Inflammatory macrophage treated with lipopolysaccharide for 1 hour (primary cell): ENCODE data around the gene SYT2.
A peak's percentile ranks its signal among the peaks of the same experiment; 100 is the strongest.
"Not testable (repeated sequence)": the region's sequence is repeated elsewhere in the genome, so short reads cannot be mapped to it uniquely, and the experiment has no call there.

ENCODE experiments used
- DNase-seq, 2 donors: peaks; one replicate each; pipeline ENCODE4 v3.0.0-alpha.2; 2020 to 2022

The SYT2 gene

DNA sequence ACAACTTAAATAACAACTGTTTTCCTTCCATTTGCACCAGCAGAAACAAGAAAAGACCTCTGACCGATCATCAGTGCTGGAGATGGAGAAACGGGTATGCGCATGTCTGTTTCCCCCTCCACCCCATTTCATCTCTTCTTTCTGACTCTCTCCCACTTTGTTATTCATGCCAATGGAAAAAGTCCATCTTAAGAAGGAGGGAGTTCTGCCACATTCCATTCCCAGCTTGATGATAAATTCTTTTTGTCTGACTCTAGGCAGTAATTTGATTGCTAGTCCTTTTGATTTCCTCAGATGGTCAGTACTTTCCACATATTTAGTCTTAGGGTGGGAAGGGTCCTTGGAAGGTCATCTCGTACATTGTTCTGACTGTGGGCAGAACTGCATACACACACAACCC lies 142.5 kb downstream of the SYT2 start:
- no peak for DNase-seq

DNA sequence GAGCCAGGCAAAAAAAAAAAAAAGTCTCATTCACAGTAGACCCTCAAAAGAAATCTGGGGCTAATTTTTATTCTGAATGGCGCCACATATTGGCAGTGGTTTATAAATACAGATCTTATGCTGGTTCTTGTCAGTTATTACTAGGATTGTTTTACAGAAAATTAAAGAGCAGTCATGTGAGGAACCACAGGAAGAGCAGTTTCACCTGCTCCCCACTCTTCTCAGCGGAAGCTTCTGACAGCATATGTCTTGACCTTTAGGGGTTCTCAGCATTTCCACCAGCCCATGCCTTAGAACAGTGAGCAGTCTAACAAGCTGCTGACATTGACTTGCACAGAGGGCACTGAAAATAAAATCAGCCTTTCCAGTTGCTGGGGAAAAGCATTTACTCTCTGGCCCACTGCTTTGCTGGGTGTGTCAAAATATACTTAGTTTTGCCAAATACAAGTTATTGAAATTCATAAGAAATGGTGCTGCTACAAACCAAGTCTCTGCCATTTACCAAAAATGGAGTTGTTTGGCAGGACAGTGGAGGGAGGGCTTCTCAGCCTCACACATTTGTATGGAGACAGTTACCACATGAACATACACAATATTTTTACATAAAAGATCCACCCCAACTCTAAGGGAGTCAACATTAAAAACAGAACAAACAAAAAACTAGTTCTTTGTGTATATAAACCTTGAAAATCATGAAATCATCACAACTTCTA lies 144.2 kb downstream of the SYT2 start:
- no peak for DNase-seq

DNA sequence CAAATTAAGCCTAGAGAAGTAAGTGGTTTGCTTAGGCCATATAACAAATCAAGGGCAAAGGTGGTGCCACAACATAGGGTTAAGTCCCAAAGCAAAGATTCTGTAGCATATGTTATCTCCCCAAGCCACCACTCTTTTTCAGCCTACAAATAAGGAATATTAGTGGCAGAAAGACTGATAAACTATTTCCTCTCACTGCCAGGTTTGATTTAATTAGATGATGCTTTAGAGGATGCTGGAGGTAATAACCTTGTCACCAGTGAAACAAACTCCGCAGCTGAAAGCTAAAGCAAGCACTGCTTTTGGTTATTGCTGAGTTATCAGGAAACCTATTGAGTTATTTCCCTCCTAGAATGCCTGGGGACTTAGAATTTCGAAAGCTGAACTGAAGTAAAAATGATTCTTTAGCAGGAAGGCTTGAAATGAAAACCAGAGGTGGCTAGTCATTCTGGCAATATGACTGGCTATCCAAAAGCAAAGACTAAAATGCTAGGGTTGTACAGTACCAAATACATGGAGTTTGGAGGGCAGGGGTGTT lies 145.2 kb downstream of the SYT2 start:
- no peak for DNase-seq

DNA sequence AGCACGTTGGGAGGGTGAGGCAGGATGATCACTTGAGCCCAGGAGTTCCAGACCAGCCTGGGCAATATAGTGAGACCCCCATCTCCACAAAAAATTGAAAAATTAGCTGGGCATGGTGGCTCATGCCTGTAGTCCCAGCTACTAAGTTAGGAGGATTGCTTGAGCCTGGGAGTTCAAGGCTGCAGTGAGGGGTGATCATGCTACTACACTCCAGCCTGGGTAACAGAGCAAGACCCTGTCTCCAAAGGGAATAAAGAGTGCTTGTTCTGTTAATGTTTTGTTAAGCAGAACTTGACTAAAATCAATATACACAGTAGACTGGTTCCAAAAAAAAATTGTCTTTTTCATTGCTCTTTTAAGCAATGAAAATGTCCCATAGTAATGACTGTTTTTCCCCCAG lies 146.4 kb downstream of the SYT2 start:
- no peak for DNase-seq

DNA sequence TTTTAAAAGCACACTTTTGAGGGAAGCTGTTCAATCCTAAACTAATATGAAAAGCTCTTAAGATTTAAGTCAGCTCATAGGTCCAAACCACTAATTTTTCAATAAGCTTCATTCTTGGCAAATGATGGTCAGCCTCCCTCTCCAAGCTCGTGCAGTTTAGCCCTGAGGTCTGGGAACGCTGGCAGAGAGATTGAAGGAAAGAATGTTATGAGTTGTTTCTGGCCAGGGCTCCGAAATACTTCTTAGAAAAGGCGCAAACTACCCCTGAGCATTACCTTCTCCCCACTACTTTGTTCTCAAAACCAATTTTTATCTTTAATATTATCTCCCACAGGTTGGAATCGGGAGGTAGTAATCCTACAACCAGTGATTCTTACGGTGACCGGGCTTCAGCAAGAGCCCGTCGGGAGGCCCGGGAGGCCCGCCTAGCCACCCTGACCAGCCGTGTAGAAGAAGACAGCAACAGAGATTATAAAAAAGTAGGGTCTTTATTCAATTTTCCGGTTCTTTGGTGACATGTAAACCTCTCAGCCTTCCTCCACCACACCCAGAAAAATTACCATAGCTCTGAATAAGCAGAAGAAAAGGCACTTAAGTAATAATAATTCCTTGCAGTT lies 147.7 kb downstream of the SYT2 start:
- no peak for DNase-seq

DNA sequence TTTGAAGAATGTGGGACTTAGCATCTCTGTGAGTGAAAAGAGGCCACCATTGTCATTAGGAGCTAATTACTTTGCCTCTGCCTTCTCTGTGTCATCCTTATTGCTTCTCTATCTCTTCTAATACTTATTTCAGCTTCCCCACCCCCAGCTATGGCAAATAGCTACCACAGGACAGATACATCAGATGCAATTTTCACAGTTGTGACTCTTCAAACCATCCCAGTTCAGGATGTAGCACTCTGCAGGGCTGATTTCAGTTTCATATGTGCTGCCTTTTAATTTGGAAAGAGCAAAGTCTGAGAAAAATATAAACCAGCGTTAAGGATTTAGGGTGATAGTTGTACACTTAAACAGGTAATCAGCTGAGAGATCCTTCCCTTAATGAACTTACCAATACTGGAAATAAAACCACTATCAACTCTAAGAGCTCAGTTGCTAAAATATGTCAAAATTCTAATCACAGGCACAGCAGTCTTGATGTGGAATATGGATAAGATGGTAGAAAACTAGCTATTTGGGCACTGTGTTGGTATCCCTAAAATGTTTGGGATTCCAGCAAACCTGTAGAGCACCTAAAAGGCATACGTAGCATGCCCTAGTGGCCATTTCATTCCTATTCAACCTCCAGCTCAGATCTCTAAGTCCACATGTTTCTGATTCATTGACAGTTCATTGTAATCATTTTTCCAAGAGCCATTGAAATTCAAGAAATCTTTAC lies 148.4 kb downstream of the SYT2 start:
- no peak for DNase-seq

DNA sequence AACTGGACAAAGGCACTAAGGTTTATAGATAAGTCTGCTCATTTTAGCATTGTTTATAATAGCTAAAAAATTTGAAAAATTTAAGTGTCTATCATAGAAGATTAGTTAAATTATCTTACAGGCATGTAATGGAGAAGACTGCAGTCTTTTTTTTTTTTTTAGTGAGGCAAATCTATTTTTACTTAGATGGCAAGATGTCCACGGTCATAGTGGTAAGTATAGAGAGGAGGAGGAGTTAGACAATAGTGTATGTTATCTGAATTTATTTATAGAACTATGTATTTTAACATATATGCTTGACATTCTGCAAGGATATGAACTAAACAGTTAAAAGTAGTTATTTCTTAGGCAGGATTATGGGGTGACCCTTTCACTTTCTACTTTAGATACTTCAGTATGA lies 149.0 kb downstream of the SYT2 start:
- no peak for DNase-seq

DNA sequence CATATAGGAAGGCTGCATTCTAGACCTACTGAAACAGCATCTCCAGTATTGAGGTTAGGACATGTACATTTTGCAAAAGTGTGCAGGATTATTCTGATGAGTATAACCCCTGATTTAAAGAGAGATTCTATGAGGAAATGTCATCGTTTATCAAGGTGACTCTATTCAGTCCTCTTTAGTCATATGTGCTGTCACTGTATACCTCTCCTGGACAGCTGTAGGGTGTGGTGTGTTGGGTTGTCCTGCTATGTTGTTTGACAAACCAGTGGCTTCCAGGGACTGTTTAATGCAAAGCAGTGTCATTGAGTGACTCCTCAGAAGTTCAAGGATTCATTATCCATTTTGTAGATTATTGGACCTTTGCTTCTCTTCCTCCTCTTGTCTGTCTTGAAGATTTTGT lies 152.6 kb downstream of the SYT2 start:
- not testable (repeated sequence) for DNase-seq

DNA sequence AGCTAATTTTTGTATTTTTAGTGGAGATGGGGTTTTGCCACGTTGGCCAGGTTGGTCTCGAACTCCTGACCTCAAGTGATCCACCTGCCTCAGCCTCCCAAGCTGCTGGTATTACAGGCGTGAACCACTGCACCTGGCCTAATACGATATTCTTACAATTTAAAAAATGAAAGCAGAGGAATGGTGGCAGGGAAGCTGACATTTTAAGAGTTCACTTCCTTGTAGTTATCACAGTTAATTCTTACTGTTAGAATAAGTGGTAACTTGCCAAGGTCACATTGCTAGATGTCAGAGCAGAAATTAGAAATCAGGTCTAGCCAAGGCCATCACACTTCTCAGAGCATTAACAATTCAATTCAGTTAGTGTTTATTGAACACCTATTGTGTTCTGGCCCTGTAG lies 154.2 kb downstream of the SYT2 start:
- not testable (repeated sequence) for DNase-seq

DNA sequence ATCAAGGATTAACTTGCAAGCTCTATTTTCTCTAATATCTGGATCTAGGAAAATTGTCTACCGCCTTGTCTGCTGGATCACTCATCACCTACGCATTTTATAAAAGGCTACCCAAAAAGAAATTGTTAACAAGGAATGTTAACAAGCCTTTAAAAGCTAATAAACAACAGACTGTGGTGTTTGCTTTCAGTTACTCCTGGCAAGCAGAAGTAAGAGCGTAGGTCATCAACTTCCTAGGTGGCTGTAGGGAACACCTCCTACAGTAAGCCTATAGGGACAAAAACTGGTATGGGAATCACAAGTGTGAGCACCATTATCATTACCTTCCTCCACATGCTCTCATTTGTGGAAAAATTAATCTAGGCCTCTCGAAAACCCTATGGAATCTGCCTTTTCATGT lies 155.6 kb downstream of the SYT2 start:
- not testable (repeated sequence) for DNase-seq

DNA sequence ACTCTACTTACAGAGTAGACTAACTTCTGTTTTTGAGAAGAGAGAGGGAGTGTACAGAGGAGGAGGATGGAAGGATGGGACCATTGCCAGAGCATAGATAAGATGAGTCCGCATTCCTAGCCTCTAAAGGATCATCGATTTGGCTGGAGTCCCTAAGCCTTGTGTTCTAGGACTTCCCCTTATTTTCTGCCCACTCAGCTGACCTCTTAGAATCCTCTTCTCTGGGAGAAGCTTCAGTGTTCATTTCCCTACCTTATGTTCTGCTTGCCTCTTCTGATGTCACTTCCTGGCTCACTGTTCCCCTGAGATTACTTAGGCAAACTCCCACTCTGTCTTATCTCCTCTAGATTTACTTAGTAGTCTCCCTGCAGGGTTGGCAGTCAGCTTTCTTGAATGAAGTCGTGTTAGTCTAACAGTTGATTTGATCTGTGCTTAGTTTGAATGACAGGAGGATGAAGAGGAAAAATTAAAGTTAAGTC lies 156.7 kb downstream of the SYT2 start:
- peak; percentile 64 to 75 for DNase-seq

DNA sequence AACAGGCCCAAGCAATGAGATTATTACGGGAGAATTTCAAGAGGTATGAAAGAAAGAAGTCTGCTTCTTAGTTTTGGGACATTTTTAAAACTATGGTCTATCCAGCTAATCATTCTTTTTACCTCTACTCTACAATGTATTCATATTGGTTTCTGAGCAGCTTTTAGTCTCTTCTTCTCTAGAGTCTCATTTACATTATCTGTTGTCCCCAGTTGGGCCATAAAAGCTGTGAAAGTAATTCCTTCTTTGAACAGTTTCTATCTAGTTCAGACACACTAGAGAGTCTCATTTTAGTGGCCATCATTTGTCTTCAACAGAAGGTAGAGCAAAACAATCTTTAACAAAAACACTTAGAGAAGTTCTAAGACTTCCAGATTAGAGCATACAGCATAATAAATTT lies 157.2 kb downstream of the SYT2 start:
- DNase-seq = not testable (repeated sequence)

DNA sequence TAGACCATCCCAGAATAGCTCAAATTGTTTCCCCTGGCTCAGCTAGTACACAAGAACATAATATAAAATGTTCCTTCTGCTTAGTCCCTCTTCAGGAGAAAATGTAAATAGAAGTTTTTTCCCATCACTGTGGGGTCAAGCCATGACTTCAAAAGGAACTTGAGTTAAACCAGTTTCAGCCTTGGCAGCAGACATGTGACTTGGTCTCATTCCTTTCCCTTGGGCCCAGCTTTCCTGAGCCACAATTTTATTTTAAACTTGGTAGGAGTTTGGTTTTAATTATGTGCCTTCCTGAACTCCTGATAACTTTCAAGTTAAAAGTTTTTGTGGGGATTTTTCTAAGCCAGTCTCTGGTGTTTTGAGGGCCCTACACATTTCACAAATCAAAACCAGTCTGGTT lies 157.6 kb downstream of the SYT2 start:
- not testable (repeated sequence) for DNase-seq

DNA sequence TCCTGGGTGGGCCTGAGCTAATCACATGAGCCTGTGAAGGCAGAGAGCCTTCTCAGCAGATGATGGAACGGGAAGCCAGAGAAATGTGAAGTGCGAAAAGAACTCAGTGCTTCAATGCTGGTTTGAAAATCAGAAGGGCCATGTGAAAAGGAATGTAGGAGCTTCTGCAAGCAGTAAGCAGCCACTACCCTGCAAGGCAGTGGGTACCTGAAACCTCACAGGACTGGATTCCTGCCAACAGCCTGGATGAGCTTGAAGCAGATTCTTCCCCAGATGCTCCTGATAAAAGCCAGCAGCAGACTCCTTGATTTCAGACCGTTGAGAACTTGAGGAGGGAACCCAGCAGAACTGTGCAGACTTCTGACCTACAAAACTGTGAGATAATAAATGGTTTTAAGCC lies 158.6 kb downstream of the SYT2 start:
- DNase-seq = no peak

DNA sequence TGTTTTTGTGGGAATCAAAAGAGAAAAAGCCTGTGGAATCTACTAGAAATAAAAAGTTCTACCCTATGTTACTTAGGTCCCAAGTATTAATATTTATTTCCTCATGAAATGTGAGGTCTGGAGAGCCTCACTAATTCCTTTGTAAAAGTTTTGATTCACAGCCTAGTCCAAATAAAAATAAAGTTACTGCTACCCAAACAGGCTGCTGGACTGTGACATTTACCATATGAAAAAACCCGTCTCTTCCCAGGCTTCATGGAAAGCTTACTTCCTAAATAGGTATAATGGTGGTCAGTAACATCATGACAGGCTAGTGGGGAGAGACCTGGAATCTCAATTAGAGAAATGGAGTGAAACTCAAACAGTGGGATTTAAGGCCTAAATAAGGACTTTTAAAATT lies 160.2 kb downstream of the SYT2 start:
- not testable (repeated sequence) for DNase-seq

DNA sequence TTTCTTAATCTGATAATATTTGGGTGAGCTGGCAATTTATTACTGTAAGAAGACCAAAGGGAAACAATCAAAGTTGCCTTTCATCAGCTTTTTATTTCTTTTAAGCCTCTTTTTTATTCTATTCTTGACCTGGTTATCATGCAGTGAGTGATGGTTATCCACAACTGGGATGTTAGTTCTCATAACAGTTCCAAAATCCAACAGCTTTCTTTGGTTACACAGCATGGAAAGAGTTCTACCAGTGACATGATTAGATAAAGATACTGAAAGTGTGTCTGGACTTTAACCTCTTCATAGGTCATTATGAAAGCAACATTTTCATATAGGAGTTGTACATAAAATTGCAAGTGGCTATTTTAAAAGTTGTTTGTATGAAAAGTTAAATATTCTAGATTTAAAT lies 163.0 kb downstream of the SYT2 start:
- DNase-seq = no peak

DNA sequence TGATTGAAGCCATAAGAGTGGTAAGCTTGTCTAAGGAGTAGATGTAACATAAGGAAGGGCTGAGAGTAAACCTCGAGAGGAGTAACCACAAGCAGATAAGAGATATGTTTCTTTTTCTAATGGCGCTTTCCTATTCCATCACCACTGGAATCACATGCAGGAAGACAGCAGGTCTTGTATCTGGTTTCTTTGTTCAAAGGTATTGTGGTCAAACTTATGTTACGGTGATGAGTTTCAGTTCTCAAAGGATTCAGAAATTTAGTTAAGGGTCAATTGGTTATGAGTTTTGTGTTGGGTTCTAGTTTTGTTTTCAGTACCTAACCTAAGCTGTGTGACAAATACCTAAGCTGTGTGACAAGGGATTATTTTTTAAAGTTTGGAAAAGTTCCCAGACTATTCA lies 163.5 kb downstream of the SYT2 start:
- DNase-seq = not testable (repeated sequence)

DNA sequence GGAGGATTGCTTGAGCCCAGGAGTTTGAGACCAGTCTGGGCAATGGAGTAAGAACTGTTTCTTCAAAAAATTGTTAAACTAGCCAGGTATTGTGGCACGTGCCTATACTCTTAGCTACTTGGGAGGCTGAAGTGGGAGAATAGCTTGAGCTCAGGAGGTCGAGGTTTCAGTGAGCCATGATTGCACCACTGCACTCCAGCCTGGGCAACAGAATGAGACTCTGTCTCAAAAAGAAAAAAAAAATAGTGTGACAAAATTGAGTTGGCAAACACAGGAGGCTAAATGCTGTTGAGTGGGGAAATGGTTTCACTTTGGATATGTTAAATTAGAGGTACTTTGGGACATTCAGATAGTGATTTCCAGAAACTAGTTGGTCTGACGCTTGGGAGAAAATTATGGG lies 163.9 kb downstream of the SYT2 start:
- DNase-seq = not testable (repeated sequence)

DNA sequence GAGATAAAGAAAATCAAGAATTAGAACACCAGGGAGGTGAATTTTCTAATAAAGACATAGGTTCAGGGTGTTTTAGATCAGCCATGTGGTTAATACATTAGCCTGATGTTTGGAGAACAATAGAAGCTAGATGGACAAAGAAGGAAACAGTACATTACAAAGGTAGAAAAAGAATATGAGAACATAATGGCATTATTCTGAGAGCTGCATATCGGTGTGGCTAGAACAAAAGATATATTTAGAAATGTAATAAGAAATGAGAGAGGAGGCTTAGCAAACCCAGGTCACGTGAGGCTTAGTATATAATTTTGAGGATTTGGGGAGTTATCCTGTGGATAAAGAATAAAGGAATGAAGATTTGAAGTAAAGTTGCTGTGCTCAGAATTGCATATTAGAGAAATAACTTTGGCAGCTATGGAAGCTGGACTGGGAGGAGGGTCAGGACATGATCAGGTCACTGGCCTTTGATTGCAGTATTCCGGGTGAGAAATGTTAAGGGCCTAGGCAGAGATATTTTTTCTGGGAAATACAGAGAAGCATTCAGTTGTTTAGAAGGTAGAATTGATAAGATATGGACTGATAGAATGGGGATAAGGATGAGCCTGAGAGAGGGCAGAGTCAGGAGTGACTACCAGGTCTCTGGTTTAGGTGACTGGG lies 164.5 kb downstream of the SYT2 start:
- not testable (repeated sequence) for DNase-seq

DNA sequence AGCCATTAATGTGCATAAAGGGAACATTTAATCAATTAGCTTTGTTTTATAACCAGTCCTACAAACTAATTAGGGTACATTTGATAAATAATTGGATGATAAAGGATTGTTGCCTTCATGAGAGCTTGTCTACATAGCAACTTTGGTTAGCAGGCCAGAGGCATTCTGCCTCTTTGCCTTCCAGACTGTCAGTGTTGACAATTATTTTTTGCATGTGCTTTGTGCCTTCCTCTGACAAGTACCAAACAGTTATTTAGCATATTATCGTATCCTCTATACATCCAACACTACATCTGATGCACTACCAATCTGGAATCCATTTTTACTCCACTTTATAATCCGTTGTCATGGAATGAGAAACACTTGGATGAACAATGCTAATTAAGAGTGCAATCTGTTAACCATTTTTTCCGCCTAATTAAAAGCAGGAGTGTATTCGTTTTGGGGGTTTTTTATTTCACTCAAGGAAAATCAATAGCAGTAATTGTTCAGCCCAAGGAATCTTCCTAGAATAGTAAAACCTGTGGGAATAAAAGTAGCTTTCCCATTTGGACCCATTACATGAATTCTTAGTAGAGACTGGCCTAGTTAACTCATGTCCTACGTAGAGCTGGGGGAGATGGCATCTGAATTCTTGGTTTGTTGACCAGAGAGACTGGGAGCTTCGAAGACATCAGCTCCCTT lies 165.3 kb downstream of the SYT2 start:
- not testable (repeated sequence) for DNase-seq

DNA sequence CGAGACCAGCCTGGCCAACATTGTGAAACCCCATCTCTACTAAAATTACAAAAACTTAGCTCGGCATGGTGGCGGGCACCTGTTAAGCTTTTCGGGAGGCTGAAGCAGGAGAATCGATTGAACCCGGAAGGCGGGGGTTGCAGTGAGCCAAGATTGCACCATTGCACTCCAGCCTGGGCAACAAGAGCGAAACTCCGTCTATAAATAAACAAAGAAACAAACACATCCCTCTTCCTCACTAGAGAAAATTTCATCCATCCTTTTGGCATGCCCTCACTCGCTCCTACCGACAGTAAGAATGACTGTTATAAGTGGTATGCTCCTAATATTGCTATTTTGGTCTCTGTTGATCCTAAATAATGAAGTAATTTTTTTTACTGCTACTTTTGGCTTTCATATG lies 166.7 kb downstream of the SYT2 start:
- not testable (repeated sequence) for DNase-seq

DNA sequence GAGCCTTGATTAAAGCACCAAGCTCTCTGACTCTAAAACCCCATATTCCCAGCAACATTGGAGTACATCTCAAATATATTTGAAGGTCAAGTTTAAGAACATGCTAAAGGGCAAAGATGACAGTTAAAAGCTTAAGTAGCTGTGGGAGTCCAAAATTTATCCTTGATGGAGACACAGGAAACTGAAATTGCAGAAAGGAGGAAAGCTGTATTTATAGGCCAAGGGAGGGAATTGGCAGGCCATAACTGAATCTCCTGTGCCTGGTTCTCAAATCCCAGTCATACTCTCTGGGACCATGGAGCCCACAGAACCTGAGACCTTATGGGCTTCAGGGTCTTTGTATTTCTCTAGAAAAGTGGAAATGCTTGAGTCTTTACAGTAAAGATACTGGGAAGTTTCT lies 167.8 kb downstream of the SYT2 start:
- not testable (repeated sequence) for DNase-seq

DNA sequence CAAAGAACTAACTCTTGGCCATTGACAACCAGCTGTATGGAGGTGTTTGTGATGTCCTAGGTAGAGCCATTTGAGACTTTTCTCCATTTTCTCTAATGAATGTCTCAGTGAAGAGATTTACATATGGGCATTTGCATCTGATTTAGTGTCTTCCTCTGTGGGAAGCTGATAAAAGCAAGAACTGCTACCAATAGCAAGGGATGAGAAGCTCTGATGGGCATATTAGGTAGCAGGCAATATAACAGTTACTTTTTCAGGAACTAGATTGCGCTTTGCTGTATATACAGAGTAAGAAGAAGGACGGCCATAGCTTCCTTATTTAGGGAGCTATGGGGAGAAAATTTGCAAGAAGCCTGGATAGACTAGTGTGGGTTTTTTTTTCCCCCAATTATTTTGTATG lies 169.4 kb downstream of the SYT2 start:
- DNase-seq = not testable (repeated sequence)
